AG04450 (cell line): ENCODE results near the gene IGHMBP2. TPM values are rescaled to one million over a fixed set of nuclear protein-coding genes. Genes with fewer than 3 reads are reported as not detected.

ENCODE experiments used
- CTCF ChIA-PET: fragments of 300-600, 350-600 bp; formaldehyde crosslinking; extraction: SDS; loops from one replicate; lab custom pipeline; 2022; ENCODE audit warnings: antibody characterized with exemption, inconsistent platforms; lab: Charles Lee
- POLR2A ChIA-PET: fragments of 350-600 bp; formaldehyde crosslinking; extraction: SDS; loops from one replicate; lab custom pipeline; 2021; ENCODE audit warnings: antibody characterized with exemption, inconsistent platforms; lab: Yijun Ruan, JAX
- DNase-seq: peaks from one replicate; pipeline ENCODE4 v3.0.0-alpha.2; 2011; ENCODE audit warnings: low read depth, low spot score
- H3K27ac ChIP-seq: one replicate; pipeline ENCODE4 v1.5.1; 2012; ENCODE audit warnings: low read depth, low read length, control low read depth
- H3K27me3 ChIP-seq: one replicate; pipeline ENCODE4 v1.6.0; 2012; ENCODE audit warnings: low read length; ENCODE audit not compliant: control insufficient read depth, insufficient read depth
- H3K4me3 ChIP-seq: 2 replicates; pipeline ENCODE4 v1.5.1; 2011; ENCODE audit warnings: mild to moderate bottlenecking, low read depth, low read length, control low read depth
- H3K9me3 ChIP-seq: 2 replicates; pipeline ENCODE4 v1.5.1; 2012; ENCODE audit warnings: low read length; ENCODE audit not compliant: control insufficient read depth, insufficient read depth
- polyA plus RNA-seq: library from polyadenylated mRNA; depleted of rRNA; stranded (reverse); fragments of >200 nt; gene quantifications from 2 replicates; pipeline ENCODE4 v1.2.3, GENCODE V29; 2011
- TF ChIP-seq, protein P1 (sequence below): IDR thresholded peaks from 2 replicates; pipeline ENCODE4 v1.5.1; 2011; ENCODE audit warnings: low read depth, low read length, control low read depth, inconsistent platforms

Gene IGHMBP2
- polyA plus RNA-seq, 1 experiment: 8.7 TPM

DNA sequence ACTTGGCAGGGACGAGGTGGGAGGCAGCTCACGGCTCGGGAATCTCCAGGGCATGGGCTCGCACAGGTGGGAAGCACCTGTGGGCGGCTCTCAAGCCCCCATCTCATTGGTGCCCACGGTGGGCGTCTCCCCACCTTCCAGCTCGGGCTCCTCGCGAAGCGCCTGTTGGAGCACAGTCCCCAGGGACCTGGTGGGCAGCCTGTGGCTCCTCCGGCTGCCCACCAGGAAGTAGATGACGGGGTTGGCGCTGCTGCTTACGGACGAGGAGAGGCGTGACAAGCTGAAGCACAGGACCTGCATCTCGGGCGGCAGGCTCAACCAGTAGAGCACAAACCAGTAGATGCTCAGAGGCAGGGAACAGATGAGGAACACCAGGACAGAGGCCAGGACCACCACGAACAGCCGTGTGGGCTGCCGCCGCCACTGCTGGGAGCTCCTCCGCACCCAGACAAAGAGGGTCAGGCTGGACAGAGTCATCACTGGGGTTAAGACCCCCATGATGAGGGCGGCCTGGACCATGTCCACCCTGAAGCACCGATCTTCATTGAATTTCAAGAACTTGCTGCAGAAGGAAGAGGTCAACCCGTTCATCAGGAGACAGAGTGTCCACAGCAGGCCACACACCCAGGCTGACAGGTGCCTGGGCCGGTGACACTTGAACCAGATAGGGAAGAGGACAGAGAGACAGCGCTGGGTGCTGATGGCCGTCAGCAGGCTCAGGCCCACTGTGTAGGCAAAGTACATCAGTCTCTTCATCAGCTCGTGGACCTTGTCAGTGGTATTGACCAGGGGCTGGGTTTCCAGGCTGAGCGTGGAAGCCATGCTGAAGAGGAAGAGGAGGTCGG is 76.5 kb downstream of the IGHMBP2 start:
- peaks cover 33% of the 10 kb centered on the region for H3K27me3 ChIP-seq
- DNase-seq: no peak
- CTCF ChIA-PET: interaction anchor here (1.2 kb wide), 1 partner anchor 110 kb away, joined by 4 read pairs; no protein-coding TSS in a partner anchor
- no peak overlapping the region for H3K27ac ChIP-seq
- no peaks in the 10 kb centered on the region; the same call in 1 of the 2 replicates for H3K9me3 ChIP-seq
- POLR2A ChIA-PET: no interaction called here
- TF ChIP-seq, protein P1, sequence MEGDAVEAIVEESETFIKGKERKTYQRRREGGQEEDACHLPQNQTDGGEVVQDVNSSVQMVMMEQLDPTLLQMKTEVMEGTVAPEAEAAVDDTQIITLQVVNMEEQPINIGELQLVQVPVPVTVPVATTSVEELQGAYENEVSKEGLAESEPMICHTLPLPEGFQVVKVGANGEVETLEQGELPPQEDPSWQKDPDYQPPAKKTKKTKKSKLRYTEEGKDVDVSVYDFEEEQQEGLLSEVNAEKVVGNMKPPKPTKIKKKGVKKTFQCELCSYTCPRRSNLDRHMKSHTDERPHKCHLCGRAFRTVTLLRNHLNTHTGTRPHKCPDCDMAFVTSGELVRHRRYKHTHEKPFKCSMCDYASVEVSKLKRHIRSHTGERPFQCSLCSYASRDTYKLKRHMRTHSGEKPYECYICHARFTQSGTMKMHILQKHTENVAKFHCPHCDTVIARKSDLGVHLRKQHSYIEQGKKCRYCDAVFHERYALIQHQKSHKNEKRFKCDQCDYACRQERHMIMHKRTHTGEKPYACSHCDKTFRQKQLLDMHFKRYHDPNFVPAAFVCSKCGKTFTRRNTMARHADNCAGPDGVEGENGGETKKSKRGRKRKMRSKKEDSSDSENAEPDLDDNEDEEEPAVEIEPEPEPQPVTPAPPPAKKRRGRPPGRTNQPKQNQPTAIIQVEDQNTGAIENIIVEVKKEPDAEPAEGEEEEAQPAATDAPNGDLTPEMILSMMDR: no peak
- H3K4me3 ChIP-seq: no peak overlapping the region

DNA sequence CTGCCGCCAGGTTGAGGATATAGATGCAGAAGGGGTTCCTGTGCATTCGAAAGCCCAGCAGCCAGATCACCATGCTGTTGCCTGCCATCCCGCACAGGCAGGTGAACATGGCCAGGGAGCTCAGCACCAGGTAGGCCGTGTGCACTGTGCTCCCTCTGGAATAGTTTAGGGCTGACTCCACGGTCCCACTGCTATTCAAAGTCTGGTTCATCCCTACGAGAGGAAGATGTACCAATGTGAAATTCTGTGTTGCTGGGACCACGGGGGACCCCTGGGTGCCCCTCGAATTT is 77.0 kb downstream of the IGHMBP2 start, which contains the start of gene MRGPRD:
MRGPRD (minus strand) TSS at position 211 of the 290 bp plus-strand sequence; CDS start at position 211, 0 bp downstream.
- POLR2A ChIA-PET: no interaction called here
- no peak for DNase-seq
- Histone ChIP-seq H3K27ac (no peak within 1 kb of the TSS), H3K9me3 (no peaks in the 10 kb centered on the region; the same call in 1 of the 2 replicates), H3K4me3 (no peak within 1 kb of the TSS), H3K27me3 (peaks cover 33% of the 10 kb centered on the region)
- CTCF ChIA-PET: interaction anchor here (1.2 kb wide), 1 partner anchor 109 kb away, joined by 4 read pairs; no protein-coding TSS in a partner anchor
- TF ChIP-seq, protein P1: no peak

DNA sequence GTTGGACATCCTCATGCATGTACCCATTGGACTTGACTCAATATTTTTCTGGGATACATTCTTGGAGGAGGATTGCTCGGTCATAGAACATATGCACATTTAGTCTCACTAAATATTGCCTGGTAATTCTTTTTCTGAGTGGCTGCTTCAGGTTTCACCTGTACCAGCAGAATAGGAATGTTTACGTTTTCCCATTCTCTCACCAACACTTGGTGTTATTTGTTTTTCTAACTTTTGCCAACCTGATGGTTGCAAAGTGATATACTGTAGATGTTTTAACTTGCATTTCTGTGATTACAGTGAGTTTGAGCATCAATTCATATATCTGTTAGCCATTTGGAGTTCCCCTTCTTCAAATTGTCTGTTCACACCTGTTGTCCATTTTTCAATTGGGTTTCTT is 78.4 kb downstream of the IGHMBP2 start:
- Histone ChIP-seq H3K27ac (no peak overlapping the region), H3K9me3 (no peaks in the 10 kb centered on the region; the same call in 1 of the 2 replicates), H3K27me3 (peaks cover 36% of the 10 kb centered on the region), H3K4me3 (no peak overlapping the region)
- CTCF ChIA-PET: no interaction called here
- TF ChIP-seq, protein P1: no peak
- DNase-seq: no peak
- POLR2A ChIA-PET: no interaction called here

DNA sequence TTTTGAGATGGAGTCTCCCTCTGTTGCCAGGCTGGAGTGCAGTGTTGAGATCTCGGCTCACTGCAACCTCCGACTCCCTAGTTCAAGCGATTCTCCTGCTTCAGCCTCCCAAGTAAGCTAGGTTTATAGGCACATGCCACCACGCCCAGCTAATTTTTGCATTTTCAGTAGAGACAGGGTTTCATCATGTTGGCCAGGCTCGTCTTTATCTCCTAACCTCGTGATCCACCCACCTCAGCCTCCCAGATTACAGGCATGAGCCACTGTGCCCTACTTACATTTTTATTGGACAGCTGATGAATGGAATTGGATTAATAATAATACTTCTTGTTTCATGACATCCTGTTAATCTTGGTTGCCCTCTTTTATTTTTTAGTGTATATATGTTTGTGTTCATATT is 80.1 kb downstream of the IGHMBP2 start:
- Histone ChIP-seq H3K27ac (no peak overlapping the region), H3K4me3 (no peak overlapping the region), H3K27me3 (peaks cover 25% of the 10 kb centered on the region), H3K9me3 (no peaks in the 10 kb centered on the region; the same call in 1 of the 2 replicates)
- TF ChIP-seq, protein P1: no peak
- ChIA-PET POLR2A (no interaction called here), CTCF (no interaction called here)
- no peak for DNase-seq

DNA sequence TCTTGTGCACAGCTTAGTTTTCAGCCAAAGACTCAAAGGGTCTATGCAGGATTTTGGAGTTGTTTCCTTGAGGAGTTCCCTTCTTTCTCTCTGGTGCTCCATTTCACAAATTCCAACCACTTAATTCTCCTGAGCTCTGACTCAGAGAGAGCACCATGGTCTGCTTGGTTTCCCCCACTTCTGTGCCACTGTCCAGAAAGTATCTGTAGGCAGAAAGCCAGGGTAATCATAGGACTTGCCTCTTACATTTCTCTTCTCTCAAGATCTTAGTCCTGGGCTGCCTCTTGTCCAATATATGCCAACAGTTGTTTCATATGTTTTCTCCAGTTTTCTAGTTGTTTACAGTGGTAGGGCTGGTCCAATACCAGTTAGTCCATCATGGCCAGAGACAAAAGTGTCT is 83.5 kb downstream of the IGHMBP2 start:
- DNase-seq: no peak
- no peaks in the 10 kb centered on the region for H3K9me3 ChIP-seq
- H3K4me3 ChIP-seq: no peak overlapping the region
- TF ChIP-seq, protein P1: no peak
- CTCF ChIA-PET: no interaction called here
- H3K27me3 ChIP-seq: peaks cover 29% of the 10 kb centered on the region
- no peak overlapping the region for H3K27ac ChIP-seq
- POLR2A ChIA-PET: interaction anchor here (0.7 kb wide), 1 partner anchor 35 kb away, joined by 3 read pairs; no protein-coding TSS in a partner anchor
